Measurements from ENCODE around the gene CHN2.

- no peak for TF ChIP-seq REST (IDR thresholded peaks at IDR 0.05; ENCODE audit: insufficient read depth in 1 of 2, low read depth in 2 of 2, low read length in 2 of 2)
- no peak for TF ChIP-seq SIN3A (IDR thresholded peaks at IDR 0.05; ENCODE audit: borderline replicate concordance, insufficient read depth, low read length)
These were observed 101.8 kb downstream of the CHN2 start for GRCh38 chr7:29296421-29296820.

All from PFSK-1 (cell line).